Natural killer cell treated with Interleukin-12 subunit alpha and Interleukin-12 subunit beta and Interleukin-15 and Interleukin-18, amount 100 ng/mL, for 72 hours (primary cell): ENCODE data around the gene KLF17. TPM values are rescaled to one million over a fixed set of nuclear protein-coding genes. Genes with fewer than 3 reads are reported as not detected.

Experiments used
- ATAC-seq, 2 donors: fragments of 150-1000 bp; cut with Tn5 transposase in 1 of 2; sonication (Bioruptor Pico), chemical (Tn5 transposase) in 1 of 2; 2 replicates each; pipeline ENCODE4 v1.10.0; 2021
- DNase-seq: peaks from one replicate; pipeline ENCODE4 v3.0.0; 2022; ENCODE audit warnings: low spot score
- H3K27ac Mint-ChIP-seq, 2 donors: 1 replicate in 1 of 2; 2 replicates in 1 of 2; pipeline ENCODE4 v1.8.0; 2022; ENCODE audit warnings: mixed read lengths in 2 of 2, mild to moderate bottlenecking in 1 of 2, moderate library complexity in 1 of 2
- H3K27me3 Mint-ChIP-seq, 2 donors: 1 replicate in 1 of 2; 2 replicates in 1 of 2; pipeline ENCODE4 v1.8.0; 2022; ENCODE audit warnings: mixed read lengths in 2 of 2
- H3K36me3 Mint-ChIP-seq: one replicate; pipeline ENCODE4 v1.8.0; 2022; ENCODE audit warnings: mixed read lengths
- H3K4me1 Mint-ChIP-seq, 2 donors: 1 replicate in 1 of 2; 2 replicates in 1 of 2; pipeline ENCODE4 v1.8.0; 2022; ENCODE audit warnings: low read depth in 2 of 2, mixed read lengths in 2 of 2, mild to moderate bottlenecking in 1 of 2
- H3K4me3 Mint-ChIP-seq: one replicate; pipeline ENCODE4 v1.8.0; 2022; ENCODE audit warnings: mixed read lengths
- H3K9me3 Mint-ChIP-seq: 2 replicates; pipeline ENCODE4 v1.8.0; 2022; ENCODE audit warnings: mixed read lengths
- total RNA-seq, 2 donors: library from RNA; stranded (reverse); gene quantifications; one replicate each; pipeline ENCODE4 v1.2.3, GENCODE V29; 2022

KLF17 gene
- total RNA-seq, 2 donors from 2014 or later: not detected

- H3K4me1 Mint-ChIP-seq: no peaks in the 10 kb centered on the region
- no peaks in the 10 kb centered on the region for H3K9me3 Mint-ChIP-seq
- no peaks in the 10 kb centered on the region for H3K36me3 Mint-ChIP-seq
- H3K27ac Mint-ChIP-seq: peak overlapping the region in 1 of 2 donors; percentile 6
- DNase-seq (no peak), ATAC-seq (no peak)
- H3K27me3 Mint-ChIP-seq: peaks cover 21 to 38% of the 10 kb centered on the region in 2 donors
- no peak overlapping the region for H3K4me3 Mint-ChIP-seq
Observed at GRCh38 chr1:44090429-44091252, 28.0 kb upstream of the KLF17 start.

DNA sequence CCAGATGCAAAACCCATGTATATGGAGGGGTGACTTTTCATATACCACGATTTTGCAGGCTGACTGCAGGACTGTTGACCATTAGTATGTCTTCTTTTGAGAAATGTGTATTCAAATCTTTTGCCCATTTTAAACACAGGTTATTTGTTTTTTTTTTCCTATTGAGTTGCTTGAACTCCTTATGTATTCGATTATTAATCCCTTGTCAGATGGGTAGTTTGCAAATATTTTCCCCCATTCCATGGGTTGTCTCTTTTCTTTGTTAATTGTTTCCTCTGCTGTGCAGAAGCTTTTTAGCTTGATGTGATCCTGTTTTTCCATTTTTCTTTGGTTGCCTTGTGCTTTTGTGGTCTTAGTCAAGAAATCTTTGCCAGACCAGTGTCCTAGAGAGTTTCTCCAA lies 24.6 kb upstream of the KLF17 start:
- ATAC-seq: no peak
- H3K27ac Mint-ChIP-seq: no peak overlapping the region
- H3K27me3 Mint-ChIP-seq: peaks cover 14 to 15% of the 10 kb centered on the region in 2 donors
- no peaks in the 10 kb centered on the region for H3K36me3 Mint-ChIP-seq
- no peaks in the 10 kb centered on the region for H3K4me1 Mint-ChIP-seq
- DNase-seq: no peak
- no peak overlapping the region for H3K4me3 Mint-ChIP-seq
- no peaks in the 10 kb centered on the region for H3K9me3 Mint-ChIP-seq

DNA sequence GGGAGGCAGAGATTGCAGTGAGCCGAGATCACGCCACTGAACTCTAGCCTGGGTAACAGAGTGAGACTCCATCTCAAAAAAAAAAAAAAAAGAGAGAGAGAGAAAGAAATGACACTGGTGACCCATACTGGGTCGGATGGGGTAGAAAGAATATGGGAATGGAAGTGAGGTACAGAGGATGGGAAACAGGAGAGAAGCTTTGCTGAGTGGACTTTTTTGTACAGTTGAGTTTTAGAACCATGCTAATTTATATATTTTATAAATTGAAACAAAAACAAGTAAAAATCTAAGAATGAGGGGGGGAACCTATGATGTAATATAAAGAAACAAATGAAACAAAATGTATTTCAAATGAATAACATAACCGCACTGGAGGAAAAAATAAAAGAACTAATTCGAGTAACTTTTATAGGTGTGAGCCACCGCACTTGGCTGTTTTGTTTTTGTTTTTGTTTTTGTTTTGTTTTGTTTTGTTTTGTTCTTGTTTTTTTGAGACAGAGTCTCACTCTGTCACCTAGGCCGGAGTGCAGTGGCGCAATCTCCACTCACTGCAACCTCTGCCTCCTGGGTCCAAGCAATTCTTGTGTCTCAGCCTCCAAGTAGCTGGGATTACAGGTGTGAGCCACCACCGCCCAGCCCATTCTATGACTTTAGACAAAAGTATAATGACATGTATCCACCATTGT lies 18.3 kb upstream of the KLF17 start:
- DNase-seq (no peak), ATAC-seq (no peak)
- Mint-ChIP-seq H3K27me3 (peaks cover 5 to 14% of the 10 kb centered on the region in 2 donors), H3K36me3 (no peaks in the 10 kb centered on the region), H3K9me3 (no peaks in the 10 kb centered on the region), H3K27ac (no peak overlapping the region), H3K4me3 (no peak overlapping the region), H3K4me1 (no peaks in the 10 kb centered on the region)

DNA sequence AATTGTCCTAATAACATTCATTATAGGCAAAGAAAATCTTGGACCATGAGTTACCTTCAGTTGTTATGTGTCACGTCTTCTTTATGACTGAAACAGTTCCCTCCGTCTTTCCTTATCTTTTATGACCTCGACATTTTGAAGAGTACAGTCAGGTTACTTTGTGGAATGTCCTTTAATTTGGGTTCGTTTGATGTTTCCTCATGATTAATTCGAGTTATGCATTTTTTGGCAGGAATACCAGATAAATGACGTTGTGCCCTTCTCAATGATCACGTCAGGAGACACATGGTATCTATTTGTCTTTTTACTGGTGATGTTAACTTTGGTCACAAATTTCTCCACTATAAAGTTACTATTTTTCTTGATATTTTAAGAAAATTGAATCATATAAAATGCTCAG lies 17.3 kb upstream of the KLF17 start:
- no peak overlapping the region for H3K4me3 Mint-ChIP-seq
- DNase-seq: no peak
- no peaks in the 10 kb centered on the region for H3K4me1 Mint-ChIP-seq
- H3K27me3 Mint-ChIP-seq: peaks cover 9 to 18% of the 10 kb centered on the region in 2 donors
- no peak overlapping the region for H3K27ac Mint-ChIP-seq
- ATAC-seq: no peak
- H3K9me3 Mint-ChIP-seq: no peaks in the 10 kb centered on the region
- H3K36me3 Mint-ChIP-seq: no peaks in the 10 kb centered on the region

- Mint-ChIP-seq H3K9me3 (no peaks in the 10 kb centered on the region), H3K4me3 (no peak overlapping the region), H3K4me1 (no peaks in the 10 kb centered on the region), H3K36me3 (no peaks in the 10 kb centered on the region), H3K27me3 (peaks cover 23 to 25% of the 10 kb centered on the region in 2 donors), H3K27ac (no peak overlapping the region)
- DNase-seq (no peak), ATAC-seq (no peak)
Observed at GRCh38 chr1:44103270-44104131, 15.1 kb upstream of the KLF17 start.

DNA sequence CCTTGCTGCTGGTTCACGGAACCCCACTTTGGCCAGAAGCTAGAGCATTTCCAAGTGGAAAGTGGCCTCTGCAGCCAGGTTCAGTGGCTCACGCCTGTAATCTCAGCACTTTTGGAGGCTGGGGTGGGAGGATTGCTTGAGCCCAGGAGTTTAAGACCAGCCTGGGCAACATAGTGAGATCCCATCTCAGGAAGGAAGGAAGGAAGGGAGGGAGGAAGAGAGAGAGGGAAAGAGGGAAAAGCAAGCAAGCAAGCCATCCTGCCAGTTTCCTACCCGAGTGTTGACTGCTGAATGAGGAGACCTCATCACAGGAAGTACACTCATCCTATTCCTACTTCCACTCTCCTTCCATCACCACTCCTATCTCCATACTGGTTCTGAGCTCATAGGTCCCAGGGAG lies 12.8 kb upstream of the KLF17 start:
- no peak for DNase-seq
- no peaks in the 10 kb centered on the region for H3K4me1 Mint-ChIP-seq
- H3K9me3 Mint-ChIP-seq: no peaks in the 10 kb centered on the region
- no peak overlapping the region for H3K4me3 Mint-ChIP-seq
- H3K36me3 Mint-ChIP-seq: no peaks in the 10 kb centered on the region
- no peak for ATAC-seq
- no peak overlapping the region for H3K27ac Mint-ChIP-seq
- peaks cover 23 to 25% of the 10 kb centered on the region in 2 donors for H3K27me3 Mint-ChIP-seq

- no peak overlapping the region for H3K27ac Mint-ChIP-seq
- ATAC-seq: no peak
- H3K9me3 Mint-ChIP-seq: no peaks in the 10 kb centered on the region
- no peaks in the 10 kb centered on the region for H3K36me3 Mint-ChIP-seq
- no peaks in the 10 kb centered on the region for H3K4me1 Mint-ChIP-seq
- no peak for DNase-seq
- no peak overlapping the region for H3K4me3 Mint-ChIP-seq
- peaks cover 25 to 32% of the 10 kb centered on the region in 2 donors for H3K27me3 Mint-ChIP-seq
Observed at GRCh38 chr1:44108241-44108640, 10.4 kb upstream of the KLF17 start.

- Mint-ChIP-seq H3K9me3 (no peaks in the 10 kb centered on the region), H3K27me3 (peaks cover 27 to 39% of the 10 kb centered on the region in 2 donors), H3K36me3 (no peaks in the 10 kb centered on the region), H3K4me1 (no peaks in the 10 kb centered on the region), H3K4me3 (no peak overlapping the region), H3K27ac (no peak overlapping the region)
- no peak for DNase-seq
- ATAC-seq: no peak
Observed at GRCh38 chr1:44108971-44109370, 9.7 kb upstream of the KLF17 start.

- ATAC-seq: no peak
- Mint-ChIP-seq H3K4me1 (no peaks in the 10 kb centered on the region), H3K4me3 (no peak overlapping the region)
Observed at GRCh38 chr1:44110916-44111315, 7.7 kb upstream of the KLF17 start.

GRCh38 chr1:44111861-44112260 lies 6.8 kb upstream of the KLF17 start:
- Mint-ChIP-seq H3K27me3 (peaks cover 13 to 36% of the 10 kb centered on the region in 2 donors), H3K4me3 (no peak overlapping the region), H3K36me3 (no peaks in the 10 kb centered on the region), H3K9me3 (no peaks in the 10 kb centered on the region), H3K27ac (no peak overlapping the region), H3K4me1 (no peaks in the 10 kb centered on the region)
- DNase-seq (no peak), ATAC-seq (no peak)

More at GRCh38 chr1:44110916-44111315, 7.7 kb upstream of the KLF17 start:
- Mint-ChIP-seq H3K9me3 (no peaks in the 10 kb centered on the region), H3K27me3 (peaks cover 22 to 46% of the 10 kb centered on the region in 2 donors), H3K36me3 (no peaks in the 10 kb centered on the region), H3K27ac (no peak overlapping the region)
- DNase-seq: no peak

- H3K36me3 Mint-ChIP-seq: no peaks in the 10 kb centered on the region
- no peak for DNase-seq
- no peaks in the 10 kb centered on the region for H3K4me1 Mint-ChIP-seq
- no peaks in the 10 kb centered on the region for H3K9me3 Mint-ChIP-seq
- no peak for ATAC-seq
- no peak overlapping the region for H3K4me3 Mint-ChIP-seq
- H3K27me3 Mint-ChIP-seq: peaks cover 12 to 35% of the 10 kb centered on the region in 2 donors
- no peak overlapping the region for H3K27ac Mint-ChIP-seq
Observed at GRCh38 chr1:44112486-44112885, 6.1 kb upstream of the KLF17 start.

- Mint-ChIP-seq H3K4me3 (no peak overlapping the region), H3K9me3 (no peaks in the 10 kb centered on the region), H3K36me3 (no peaks in the 10 kb centered on the region), H3K4me1 (no peaks in the 10 kb centered on the region), H3K27me3 (peaks cover 9 to 30% of the 10 kb centered on the region in 2 donors), H3K27ac (no peak overlapping the region)
- no peak for DNase-seq
- no peak for ATAC-seq
Observed at GRCh38 chr1:44113095-44113609, 5.5 kb upstream of the KLF17 start.

- no peak for ATAC-seq
- peaks cover 7 to 28% of the 10 kb centered on the region in 2 donors for H3K27me3 Mint-ChIP-seq
- no peak overlapping the region for H3K4me3 Mint-ChIP-seq
- H3K4me1 Mint-ChIP-seq: no peaks in the 10 kb centered on the region
- DNase-seq: no peak
- H3K36me3 Mint-ChIP-seq: no peaks in the 10 kb centered on the region
- H3K9me3 Mint-ChIP-seq: no peaks in the 10 kb centered on the region
- H3K27ac Mint-ChIP-seq: no peak overlapping the region
Observed at GRCh38 chr1:44114098-44114497, 4.5 kb upstream of the KLF17 start.
